ENCODE data around the gene HOMEZ.
A peak's percentile ranks its signal among the peaks of the same experiment; 100 is the strongest.

GRCh38 chr14:23301969-23302289 lies 16.0 kb upstream of the HOMEZ start:
- TF ChIP-seq CTCF (IDR thresholded peaks at IDR 0.05) (no peak), POLR2A (IDR thresholded peaks at IDR 0.05) (peak; percentile 91 to 96), POLR2AphosphoS5 (IDR thresholded peaks at IDR 0.05) (peak; percentile 97 to 98 (median 97)), EP300 (IDR thresholded peaks at IDR 0.05) (peak in 1 of 4 donors; percentile 17)
